CD4-positive, CD25-positive, alpha-beta regulatory T cell (primary cell): ENCODE data around the gene TUBB8B. TPM values are rescaled to one million over a fixed set of nuclear protein-coding genes. Genes with fewer than 3 reads are reported as not detected.
"Not testable (repeated sequence)": the region's sequence is repeated elsewhere in the genome, so short reads cannot be mapped to it uniquely, and the experiment has no call there.

ENCODE experiments used
- ATAC-seq, 2 donors: fragments of 150-1000 bp; cut with Tn5 transposase; one replicate each; pipeline ENCODE4 v1.10.0; 2021; ENCODE audit warnings: low read depth in 2 of 2, moderate number of reproducible peaks in 2 of 2, moderate library complexity in 1 of 2
- DNase-seq, 3 donors: peaks; one replicate each; pipeline versions ENCODE4 v3.0.0 to v3.0.0-alpha.2; 2012 to 2022; ENCODE audit warnings: mixed read lengths in 1 of 3
- H3K27ac ChIP-seq: one replicate; pipeline ENCODE4 v1.7.0; 2013; ENCODE audit warnings: mild to moderate bottlenecking, low read length; ENCODE audit not compliant: insufficient read depth, poor library complexity, severe bottlenecking
- H3K27me3 ChIP-seq: one replicate; pipeline ENCODE4 v1.7.0; 2013; ENCODE audit warnings: low read length; ENCODE audit not compliant: control insufficient read depth, insufficient read depth
- H3K36me3 ChIP-seq: one replicate; pipeline ENCODE4 v1.7.0; 2013; ENCODE audit warnings: mild to moderate bottlenecking, low read length, moderate library complexity; ENCODE audit not compliant: control insufficient read depth, insufficient read depth
- H3K4me1 ChIP-seq: 2 replicates; pipeline ENCODE4 v1.7.0; 2013; ENCODE audit warnings: mild to moderate bottlenecking, low read length; ENCODE audit not compliant: insufficient read depth, control insufficient read depth, poor library complexity, severe bottlenecking
- H3K4me3 ChIP-seq: one replicate; pipeline ENCODE4 v1.7.0; 2013; ENCODE audit warnings: low read depth, mild to moderate bottlenecking, low read length, moderate library complexity
- H3K9me3 ChIP-seq, 2 experiments: 1 replicate in 1 of 2; 2 replicates in 1 of 2; pipeline ENCODE4 v1.7.0; 2013; ENCODE audit warnings: low read length in 2 of 2, mild to moderate bottlenecking in 1 of 2, moderate library complexity in 1 of 2; ENCODE audit not compliant: control insufficient read depth in 2 of 2
- H3K27ac Mint-ChIP-seq, 3 donors: one replicate each; pipeline ENCODE4 v1.8.0; 2020 to 2022; ENCODE audit warnings: mild to moderate bottlenecking in 3 of 3, mixed read lengths in 3 of 3, moderate library complexity in 2 of 3
- H3K27me3 Mint-ChIP-seq: one replicate; pipeline ENCODE4 v1.8.0; 2022; ENCODE audit warnings: mild to moderate bottlenecking, mixed read lengths
- H3K36me3 Mint-ChIP-seq: one replicate; pipeline ENCODE4 v1.8.0; 2020; ENCODE audit warnings: mixed read lengths
- H3K4me1 Mint-ChIP-seq, 4 donors: one replicate each; pipeline ENCODE4 v1.8.0; 2020 to 2022; ENCODE audit warnings: mixed read lengths in 4 of 4, mild to moderate bottlenecking in 1 of 4
- H3K4me3 Mint-ChIP-seq, 4 donors: one replicate each; pipeline ENCODE4 v1.8.0; 2020 to 2022; ENCODE audit warnings: mild to moderate bottlenecking in 4 of 4, mixed read lengths in 4 of 4, moderate library complexity in 3 of 4
- H3K9me3 Mint-ChIP-seq, 7 donors: one replicate each; pipeline ENCODE4 v1.8.0; 2020 to 2022; ENCODE audit warnings: mixed read lengths in 7 of 7, mild to moderate bottlenecking in 3 of 7, moderate library complexity in 2 of 7
- polyA plus RNA-seq, 4 donors: library from polyadenylated mRNA; unstranded; fragments of 300-500 nt; fragmentation: Illumina TruSeq; gene quantifications; one replicate each; pipeline ENCODE4 v1.2.3, GENCODE V29; 2021
- total RNA-seq: library from RNA; stranded (reverse); gene quantifications from one replicate; pipeline ENCODE4 v1.2.3, GENCODE V29; 2022

The TUBB8B gene
- total RNA-seq (not detected), polyA plus RNA-seq (not detected)

GRCh38 chr18:49176-49665, at the start of gene TUBB8B:
TSS of gene TUBB8B (minus strand) at chr18:49615. CDS start at chr18:49557, 58 bp downstream.
- DNase-seq, H3K4me1 Mint-ChIP-seq, H3K27ac Mint-ChIP-seq, H3K36me3 ChIP-seq, H3K4me1 ChIP-seq, ATAC-seq, H3K27me3 ChIP-seq, H3K9me3 Mint-ChIP-seq, H3K27me3 Mint-ChIP-seq, H3K4me3 Mint-ChIP-seq, H3K4me3 ChIP-seq, H3K36me3 Mint-ChIP-seq, H3K27ac ChIP-seq, H3K9me3 ChIP-seq: not testable (repeated sequence)

- not testable (repeated sequence) for ATAC-seq, H3K9me3 ChIP-seq
These were observed 48.0 kb upstream of the TUBB8B start for GRCh38 chr18:97252-97914.

GRCh38 chr18:96767-97131, 47.3 kb upstream of the TUBB8B start:
- not testable (repeated sequence) for H3K4me3 ChIP-seq, H3K36me3 Mint-ChIP-seq, H3K27ac ChIP-seq, DNase-seq, H3K27me3 Mint-ChIP-seq, H3K9me3 Mint-ChIP-seq, H3K27ac Mint-ChIP-seq, H3K27me3 ChIP-seq, H3K36me3 ChIP-seq, H3K4me1 ChIP-seq, ATAC-seq, H3K4me3 Mint-ChIP-seq, H3K9me3 ChIP-seq, H3K4me1 Mint-ChIP-seq

More at GRCh38 chr18:97252-97914, 48.0 kb upstream of the TUBB8B start:
- not testable (repeated sequence) for H3K27me3 ChIP-seq, H3K4me3 Mint-ChIP-seq, DNase-seq, H3K27me3 Mint-ChIP-seq, H3K36me3 Mint-ChIP-seq, H3K4me3 ChIP-seq, H3K36me3 ChIP-seq, H3K27ac ChIP-seq, H3K9me3 Mint-ChIP-seq, H3K4me1 ChIP-seq, H3K27ac Mint-ChIP-seq, H3K4me1 Mint-ChIP-seq

- not testable (repeated sequence) for H3K36me3 Mint-ChIP-seq, H3K27me3 Mint-ChIP-seq, H3K36me3 ChIP-seq, H3K9me3 ChIP-seq, H3K9me3 Mint-ChIP-seq, H3K27ac ChIP-seq, H3K27me3 ChIP-seq, H3K4me3 ChIP-seq, H3K4me1 ChIP-seq, H3K4me1 Mint-ChIP-seq
- H3K27ac Mint-ChIP-seq = peak overlapping the region in 1 of 3 donors; percentile 83
- DNase-seq = peak in 1 of 3 donors; percentile 36
- peak in 1 of 2 donors; percentile 34 for ATAC-seq
- H3K4me3 Mint-ChIP-seq = peak overlapping the region in 1 of 4 donors; percentile 64
These were observed 46.8 kb upstream of the TUBB8B start for GRCh38 chr18:96101-96766.

GRCh38 chr18:95580-95979, 46.2 kb upstream of the TUBB8B start:
- H3K27ac ChIP-seq, ATAC-seq, H3K27me3 Mint-ChIP-seq, H3K36me3 ChIP-seq, H3K4me1 ChIP-seq, H3K4me3 Mint-ChIP-seq, H3K9me3 Mint-ChIP-seq, H3K27me3 ChIP-seq, H3K4me1 Mint-ChIP-seq, DNase-seq, H3K9me3 ChIP-seq, H3K36me3 Mint-ChIP-seq, H3K4me3 ChIP-seq: not testable (repeated sequence)
- peak overlapping the region in 1 of 3 donors; percentile 83 for H3K27ac Mint-ChIP-seq

GRCh38 chr18:93897-94408, 44.5 kb upstream of the TUBB8B start:
- H3K27ac ChIP-seq, H3K27ac Mint-ChIP-seq, H3K36me3 ChIP-seq, H3K4me1 ChIP-seq, H3K27me3 ChIP-seq, H3K4me3 ChIP-seq, H3K9me3 ChIP-seq, H3K4me3 Mint-ChIP-seq, H3K36me3 Mint-ChIP-seq, H3K27me3 Mint-ChIP-seq, H3K9me3 Mint-ChIP-seq, H3K4me1 Mint-ChIP-seq, ATAC-seq, DNase-seq: not testable (repeated sequence)

- DNase-seq, H3K27ac Mint-ChIP-seq, H3K27ac ChIP-seq, H3K9me3 Mint-ChIP-seq, ATAC-seq, H3K4me1 Mint-ChIP-seq, H3K9me3 ChIP-seq, H3K27me3 Mint-ChIP-seq, H3K4me3 ChIP-seq, H3K36me3 ChIP-seq, H3K4me3 Mint-ChIP-seq, H3K4me1 ChIP-seq, H3K27me3 ChIP-seq, H3K36me3 Mint-ChIP-seq: not testable (repeated sequence)
These were observed 42.1 kb upstream of the TUBB8B start for GRCh38 chr18:91561-91960.
